ENCODE results near the gene CRIP2.

CRIP2 gene

DNA sequence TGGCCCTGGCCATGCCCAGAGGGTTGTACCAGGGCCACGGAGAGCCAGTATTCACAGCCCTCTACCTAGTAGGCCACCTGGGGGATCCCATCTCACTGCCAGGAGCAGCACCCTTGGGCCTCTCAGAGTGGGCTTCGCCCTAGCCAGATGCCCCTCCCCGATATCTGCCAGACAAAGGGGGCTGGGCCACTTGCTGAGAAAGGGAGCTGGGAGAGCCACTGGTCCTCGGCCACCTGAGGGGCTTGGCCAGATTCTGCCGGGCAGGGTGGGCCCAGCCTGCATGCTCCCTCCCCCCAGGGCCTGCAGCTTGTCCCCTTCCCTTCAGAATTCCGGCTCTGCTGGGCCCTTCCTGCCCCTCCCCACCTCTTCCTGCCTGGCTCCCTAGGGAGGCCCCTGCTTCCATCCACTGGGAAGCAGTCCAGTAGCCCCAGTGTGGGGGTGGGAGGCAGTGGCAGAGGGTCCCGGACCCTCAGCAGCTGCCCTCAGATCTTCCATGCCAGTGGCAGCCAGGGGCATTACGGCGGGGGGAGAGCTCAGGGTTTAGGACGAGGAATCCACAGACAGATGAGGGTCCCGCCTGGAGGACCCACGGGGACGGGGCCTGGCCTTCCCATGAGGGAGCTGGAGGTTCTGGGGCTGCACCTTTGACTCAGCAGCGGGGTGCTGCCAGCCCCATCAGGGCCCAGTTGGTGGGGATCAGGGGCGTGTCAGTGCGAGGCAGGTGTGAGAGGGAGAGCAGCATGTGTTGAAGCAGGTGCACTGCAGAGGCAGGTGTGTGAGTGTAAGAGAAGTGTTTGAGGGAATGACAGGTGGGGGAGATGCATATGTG is 2.4 kb downstream of the CRIP2 start:
- DNase-seq (ENCODE audit: low read depth in 2 of 2), result no peak

DNA sequence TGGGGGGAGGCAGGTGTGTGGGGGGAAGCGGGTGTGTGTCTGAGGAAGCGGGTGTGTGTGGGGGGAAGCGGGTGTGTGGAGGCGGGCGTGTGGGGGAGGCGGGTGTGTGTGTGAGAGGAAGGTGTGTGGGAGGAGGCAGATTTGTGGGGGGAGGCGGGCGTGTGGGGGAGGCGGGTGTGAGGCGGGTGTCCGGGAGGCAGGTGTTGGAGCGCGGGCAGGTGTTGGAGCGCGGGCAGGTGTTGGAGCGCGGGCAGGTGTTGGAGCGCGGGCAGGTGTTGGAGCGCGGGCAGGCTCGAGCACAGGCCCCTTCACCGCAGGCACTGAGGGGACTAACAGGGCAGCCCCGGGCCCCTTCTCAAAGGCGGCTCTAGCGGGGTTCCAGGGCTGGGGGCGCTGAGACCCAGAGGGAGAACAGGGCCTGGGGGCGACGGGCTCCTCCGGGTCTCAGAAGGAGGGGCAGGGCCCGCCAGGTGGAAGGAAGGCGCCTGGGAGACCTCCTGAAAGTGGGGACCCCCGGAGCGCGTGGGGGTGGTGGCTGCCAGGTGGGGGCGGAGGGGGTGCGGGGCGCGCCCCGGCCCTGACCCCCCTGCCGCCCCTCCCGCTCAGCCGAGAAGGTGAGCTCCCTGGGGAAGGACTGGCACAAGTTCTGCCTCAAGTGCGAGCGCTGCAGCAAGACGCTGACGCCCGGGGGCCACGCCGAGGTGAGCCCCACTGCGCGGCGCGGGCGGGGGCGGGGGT is 3.2 kb downstream of the CRIP2 start:
- no peak for DNase-seq (ENCODE audit: low read depth in 2 of 2)

DNA sequence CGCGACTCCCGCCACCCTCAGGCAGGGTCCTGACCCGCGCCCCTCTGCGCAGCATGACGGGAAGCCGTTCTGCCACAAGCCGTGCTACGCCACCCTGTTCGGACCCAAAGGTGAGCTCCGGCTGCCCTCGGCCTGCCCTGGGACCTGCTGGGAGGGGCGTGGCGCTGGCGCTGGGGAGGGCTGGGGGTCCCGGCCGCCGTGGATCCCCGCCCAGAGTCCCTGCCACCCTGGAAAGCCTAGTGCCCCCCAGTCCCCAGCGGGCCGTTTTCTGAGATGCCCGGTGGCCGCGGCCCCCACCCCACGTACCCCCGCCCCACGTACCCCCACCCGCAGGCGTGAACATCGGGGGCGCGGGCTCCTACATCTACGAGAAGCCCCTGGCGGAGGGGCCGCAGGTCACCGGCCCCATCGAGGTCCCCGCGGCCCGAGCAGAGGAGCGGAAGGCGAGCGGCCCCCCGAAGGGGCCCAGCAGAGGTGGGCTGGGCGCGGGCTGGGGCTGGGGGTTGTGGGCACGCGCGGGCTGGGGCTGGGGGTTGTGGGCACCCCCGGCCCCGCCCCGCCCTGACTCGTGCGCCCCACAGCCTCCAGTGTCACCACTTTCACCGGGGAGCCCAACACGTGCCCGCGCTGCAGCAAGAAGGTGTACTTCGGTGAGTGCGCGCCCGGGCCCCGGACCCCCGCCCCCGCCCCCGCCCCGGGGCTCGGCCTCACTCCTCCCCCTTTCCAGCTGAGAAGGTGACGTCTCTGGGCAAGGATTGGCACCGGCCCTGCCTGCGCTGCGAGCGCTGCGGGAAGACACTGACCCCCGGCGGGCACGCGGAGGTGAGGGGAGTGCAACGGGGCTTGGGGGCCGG is 4.0 kb downstream of the CRIP2 start:
- no peak for DNase-seq (ENCODE audit: low read depth in 2 of 2)

DNA sequence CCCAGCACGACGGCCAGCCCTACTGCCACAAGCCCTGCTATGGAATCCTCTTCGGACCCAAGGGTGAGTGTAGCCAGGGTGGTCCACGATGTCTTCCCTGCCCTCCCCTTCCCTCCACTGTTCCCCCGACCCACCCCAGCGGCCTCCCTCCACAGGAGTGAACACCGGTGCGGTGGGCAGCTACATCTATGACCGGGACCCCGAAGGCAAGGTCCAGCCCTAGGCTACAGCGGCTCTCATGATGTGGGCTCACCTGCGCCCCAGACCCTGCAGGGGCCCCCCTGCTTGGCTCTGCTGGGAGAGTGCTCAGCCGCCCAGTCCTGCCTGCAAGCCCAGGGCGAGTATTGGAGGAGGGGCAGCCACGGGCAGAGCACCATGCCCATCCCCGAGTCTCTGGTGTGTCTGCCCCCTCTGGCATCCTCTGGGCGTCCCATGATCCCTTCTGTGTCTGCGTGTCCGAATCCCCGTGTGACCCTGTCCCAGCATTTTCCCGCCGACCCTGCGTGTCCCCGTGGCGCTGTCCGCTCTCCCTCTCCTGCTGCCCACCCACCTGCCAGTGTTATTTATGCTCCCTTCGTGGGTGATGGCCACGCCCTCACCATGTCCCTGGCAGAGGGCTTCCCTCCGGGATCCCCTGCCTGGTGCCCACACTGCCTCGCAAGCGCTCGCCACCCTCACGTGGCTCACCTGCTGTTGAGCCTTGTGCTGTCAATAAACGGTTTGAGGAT is 5.0 kb downstream of the CRIP2 start:
- no peak for DNase-seq (ENCODE audit: low read depth in 2 of 2)

DNA sequence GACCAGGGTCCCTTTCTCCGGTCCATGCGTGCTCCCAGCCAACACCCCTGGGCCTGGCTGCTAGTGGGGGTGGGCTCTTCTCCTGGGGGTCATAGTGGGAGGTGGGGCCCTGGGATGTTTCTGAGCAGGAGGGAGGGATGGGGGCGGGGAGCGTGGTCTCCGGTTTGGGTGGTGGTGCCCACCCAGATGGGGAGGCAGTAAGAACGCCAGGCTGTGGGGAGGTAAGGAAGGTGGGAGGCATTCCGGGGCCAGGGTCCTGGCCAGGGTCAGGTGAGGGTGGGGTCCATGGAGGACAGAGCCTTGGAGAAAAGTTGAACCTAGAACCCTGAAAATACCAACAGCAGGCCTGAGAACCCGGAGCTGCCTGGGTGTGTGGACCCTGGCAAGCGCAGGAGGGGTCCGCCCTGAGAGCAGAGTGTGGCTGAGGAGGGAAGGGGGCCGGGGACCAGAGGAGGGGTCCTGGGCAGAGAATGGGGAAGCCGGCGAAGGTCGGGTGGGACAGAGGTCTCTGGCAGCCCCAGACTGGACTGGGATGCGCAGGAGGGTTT is 5.7 kb downstream of the CRIP2 start:
- DNase-seq (ENCODE audit: low read depth in 2 of 2), result no peak

DNA sequence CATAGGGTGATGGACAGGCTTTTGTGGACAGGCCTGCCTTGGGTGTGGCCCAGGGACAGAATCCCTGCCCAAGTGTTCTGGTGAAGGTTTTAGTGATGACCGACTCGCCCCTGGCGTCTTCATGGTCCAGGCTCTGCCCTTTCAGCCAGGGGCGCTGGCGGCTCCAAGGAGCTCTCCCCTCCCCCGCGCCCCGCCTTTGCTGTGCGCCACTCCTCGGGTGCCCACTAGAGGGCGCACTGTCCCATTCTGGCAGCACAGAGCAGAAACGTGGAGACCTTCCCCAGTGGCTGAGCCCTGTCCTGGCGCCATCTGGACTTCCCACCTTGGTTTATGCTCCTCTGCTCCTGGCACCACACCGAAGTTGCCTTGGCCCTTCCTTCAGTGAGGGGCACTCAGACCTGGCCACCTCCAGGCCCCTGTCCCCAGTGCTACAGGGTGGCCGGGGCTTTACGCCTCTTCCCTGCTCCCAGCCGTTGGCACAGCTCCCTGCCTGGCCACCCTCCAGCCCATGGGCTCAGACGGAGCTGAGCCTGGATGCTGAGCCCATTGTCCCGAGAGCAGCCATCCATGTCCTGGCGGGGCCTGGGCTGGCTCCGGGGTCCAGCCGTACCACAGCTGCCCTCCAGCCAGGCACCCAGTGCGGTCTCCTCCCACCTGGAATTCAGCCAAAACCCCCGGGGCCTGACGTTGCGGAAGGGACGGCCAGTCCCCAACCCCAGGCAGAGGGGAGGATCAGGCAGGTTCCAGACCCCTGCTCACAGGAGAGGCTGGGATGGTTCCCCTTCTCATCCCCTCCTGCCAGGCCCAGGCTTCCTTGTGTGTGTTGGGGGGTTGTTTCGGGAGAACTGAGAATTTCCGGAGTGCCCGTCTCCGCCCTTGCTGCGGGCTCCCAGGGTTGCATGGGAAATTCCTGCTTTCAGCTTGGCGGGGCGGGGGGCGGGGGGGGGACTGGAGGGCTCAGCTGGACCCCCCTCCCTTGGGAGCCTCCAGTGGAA is 6.5 kb downstream of the CRIP2 start:
- peak; percentile 74 to 86 for DNase-seq (ENCODE audit: low read depth in 2 of 2)

DNA sequence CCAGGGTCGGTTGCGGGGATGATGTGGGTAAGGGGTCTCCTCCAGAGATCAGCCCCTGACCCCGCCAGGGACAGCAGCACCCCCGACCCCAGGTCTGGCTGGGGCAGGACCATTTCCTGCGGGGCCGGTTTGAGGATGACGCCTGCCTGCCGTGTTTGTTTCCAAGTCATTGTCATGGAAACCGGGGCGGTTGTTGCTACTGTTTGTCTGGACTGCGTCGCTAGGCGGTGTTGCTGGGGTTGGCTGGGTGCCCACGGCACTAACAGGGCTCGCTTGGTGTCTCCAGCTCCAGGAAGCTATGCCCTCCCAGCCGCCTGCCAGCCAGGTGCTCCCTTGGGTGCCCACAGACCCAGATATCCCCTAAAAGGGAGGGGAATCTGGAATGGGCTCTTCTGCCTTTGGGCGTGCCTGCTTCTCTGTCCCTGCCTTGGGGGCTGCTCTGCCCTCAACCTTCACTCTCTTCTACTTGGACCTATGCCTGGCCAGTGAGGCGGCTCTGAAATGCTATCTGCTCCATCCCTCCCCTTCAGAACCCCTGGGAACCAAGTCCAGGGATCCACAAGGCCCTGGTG is 7.4 kb downstream of the CRIP2 start:
- peak; percentile 87 to 90 for DNase-seq (ENCODE audit: low read depth in 2 of 2)

DNA sequence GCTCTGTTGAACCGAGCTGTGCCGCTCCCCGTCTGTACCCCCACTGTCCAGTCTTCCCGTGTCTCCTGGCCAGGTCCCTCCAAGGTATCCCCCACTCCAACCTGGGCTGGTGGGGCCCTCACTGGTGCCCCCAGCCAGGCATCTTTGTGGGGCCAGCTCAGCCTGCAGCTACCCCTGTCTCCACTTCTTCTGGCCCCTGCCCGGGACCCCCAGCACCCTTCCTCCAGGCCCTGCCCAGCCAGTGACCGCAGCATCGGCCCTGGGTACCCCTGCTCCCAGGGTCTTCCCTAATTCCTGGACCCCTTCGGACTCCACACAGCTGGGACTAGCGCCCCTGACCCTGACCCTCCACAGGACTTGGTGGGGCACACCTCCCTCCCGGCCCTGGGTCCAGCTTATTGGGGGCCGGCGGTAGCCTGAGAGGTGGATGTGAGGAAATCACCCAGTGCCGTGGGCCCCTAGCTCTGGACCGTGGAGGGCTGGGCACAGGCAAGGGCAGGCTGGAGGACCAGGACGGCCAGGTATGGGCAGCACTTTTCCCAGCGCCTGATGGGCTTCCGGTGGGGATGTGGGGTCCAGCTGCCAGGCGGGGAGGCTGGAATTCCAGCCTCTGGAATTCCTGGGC is 8.0 kb downstream of the CRIP2 start:
- no peak for DNase-seq (ENCODE audit: low read depth in 2 of 2)

DNA sequence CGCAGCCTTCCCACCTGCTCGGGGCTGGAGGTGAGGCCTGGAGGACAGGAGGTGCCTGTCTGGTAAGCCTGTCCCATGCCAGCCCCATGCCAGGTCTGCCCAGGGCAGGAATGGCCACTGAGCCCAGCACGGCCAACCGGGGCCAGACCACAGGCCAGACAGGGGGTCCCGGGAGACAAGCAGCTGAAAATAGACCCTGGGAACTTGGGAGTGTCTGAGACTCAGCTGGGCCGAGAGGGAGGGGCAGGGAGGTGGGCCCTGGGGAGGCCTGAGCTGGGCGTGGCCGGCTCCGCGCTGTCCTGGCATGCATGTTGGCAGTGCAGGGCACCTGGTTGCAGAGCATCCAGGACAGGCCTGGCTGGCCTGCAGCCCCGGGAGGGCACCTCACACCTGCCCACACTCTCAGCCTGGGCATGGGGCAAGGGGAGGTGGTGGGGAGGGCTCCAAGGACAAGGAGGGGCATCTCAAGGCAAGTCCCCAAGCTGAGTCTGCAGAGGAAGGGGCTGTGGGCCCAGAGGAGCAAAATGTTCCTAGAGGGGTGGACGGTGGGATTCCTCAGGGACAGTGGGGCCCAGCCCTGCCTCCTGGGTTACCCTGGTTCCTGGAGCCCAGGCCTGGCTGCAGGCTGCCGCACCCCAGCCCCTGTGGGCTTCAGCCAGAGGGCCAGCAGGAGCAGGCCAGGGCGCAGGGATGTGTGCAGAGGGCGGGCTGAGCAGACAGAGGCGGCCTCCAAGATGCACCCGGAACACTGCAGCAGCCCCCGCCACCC is 8.9 kb downstream of the CRIP2 start:
- DNase-seq (ENCODE audit: low read depth in 2 of 2), result no peak

DNA sequence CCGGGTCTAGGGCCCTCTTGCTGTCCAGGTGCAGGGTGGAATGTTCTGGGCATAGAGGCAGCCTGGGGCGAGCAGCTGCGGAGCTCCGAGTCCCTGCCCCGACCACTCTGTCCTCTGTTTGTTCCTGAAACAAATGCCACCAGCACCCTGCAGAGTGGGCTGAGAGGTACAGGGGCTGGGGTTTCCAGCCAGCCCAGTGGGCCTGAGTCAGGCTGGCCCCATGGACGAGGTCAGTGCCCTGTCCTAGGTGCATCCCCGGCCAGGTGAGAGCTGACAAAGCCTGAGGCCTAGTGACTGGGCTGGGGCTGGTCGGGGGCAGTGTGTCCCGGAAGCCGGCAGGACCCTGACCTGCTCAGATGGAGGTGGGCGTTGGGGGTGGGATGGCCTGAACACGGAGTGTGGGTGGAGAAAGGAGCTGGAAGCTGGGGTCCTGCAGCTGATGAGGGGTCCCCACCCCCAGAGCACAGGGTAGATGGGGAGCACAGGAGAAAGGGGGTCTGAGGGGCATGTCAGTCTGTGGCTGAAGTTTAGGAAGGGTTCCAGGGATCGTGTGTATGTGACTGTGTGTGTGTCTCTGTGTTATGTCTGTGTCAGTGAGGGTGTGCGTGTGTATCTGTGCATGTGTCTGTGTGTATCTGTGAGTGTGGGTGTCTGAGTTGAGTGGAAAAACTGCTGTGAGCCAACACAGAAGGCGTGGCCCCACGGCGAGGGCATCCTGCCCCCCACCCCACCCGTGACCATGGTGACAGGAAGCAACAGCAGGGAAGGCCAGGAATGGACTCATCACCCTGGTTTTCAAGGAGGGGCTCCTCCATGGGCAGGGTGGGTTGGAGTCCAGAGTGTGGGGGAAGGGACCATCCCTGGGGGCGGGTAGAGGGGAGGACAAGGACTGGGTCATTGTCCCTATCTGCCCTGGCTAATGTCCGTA is 9.7 kb downstream of the CRIP2 start:
- no peak for DNase-seq (ENCODE audit: low read depth in 2 of 2)

DNA sequence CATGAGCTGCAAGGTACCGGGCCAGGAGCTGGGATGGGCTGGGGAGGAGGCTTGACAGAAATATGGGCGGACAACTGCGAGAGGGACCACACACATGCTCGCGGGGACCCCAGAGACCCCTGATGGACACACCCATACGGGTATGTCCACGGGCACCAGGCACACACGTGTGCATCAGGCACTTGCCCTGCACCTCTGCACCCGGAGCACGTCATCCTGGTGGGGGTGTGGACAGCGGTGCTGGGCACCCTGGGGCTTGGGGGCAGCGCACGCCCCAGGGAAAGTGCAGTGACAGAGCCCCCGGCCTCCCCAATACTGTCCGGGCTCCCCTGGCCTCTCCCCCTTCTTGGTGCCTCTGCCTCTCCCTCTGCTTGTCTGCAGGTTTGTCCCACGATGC is 10.4 kb downstream of the CRIP2 start:
- no peak for DNase-seq (ENCODE audit: low read depth in 2 of 2)

DNA sequence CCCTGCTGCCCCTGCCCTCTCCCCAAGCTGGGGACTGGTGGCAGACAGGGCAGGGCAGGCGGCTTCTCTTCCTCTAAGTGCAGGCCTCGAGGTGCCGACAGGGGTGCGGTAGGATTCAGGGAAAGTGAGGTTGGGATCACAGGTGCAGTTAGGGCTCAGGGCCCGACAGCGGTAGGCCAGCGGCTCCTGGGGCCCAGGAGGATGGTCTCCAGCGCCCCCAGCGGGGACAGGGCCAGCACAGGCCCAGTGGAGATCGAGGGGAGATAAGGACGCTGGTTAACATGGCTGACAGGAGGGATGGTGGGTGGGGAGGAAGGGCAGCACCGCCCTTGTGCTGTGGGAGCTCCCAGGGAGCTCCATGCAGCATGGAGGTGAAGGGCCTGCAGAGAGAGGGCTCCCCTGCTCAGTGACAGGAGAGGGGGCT is 11.1 kb downstream of the CRIP2 start:
- DNase-seq (ENCODE audit: low read depth in 2 of 2), result no peak

DNA sequence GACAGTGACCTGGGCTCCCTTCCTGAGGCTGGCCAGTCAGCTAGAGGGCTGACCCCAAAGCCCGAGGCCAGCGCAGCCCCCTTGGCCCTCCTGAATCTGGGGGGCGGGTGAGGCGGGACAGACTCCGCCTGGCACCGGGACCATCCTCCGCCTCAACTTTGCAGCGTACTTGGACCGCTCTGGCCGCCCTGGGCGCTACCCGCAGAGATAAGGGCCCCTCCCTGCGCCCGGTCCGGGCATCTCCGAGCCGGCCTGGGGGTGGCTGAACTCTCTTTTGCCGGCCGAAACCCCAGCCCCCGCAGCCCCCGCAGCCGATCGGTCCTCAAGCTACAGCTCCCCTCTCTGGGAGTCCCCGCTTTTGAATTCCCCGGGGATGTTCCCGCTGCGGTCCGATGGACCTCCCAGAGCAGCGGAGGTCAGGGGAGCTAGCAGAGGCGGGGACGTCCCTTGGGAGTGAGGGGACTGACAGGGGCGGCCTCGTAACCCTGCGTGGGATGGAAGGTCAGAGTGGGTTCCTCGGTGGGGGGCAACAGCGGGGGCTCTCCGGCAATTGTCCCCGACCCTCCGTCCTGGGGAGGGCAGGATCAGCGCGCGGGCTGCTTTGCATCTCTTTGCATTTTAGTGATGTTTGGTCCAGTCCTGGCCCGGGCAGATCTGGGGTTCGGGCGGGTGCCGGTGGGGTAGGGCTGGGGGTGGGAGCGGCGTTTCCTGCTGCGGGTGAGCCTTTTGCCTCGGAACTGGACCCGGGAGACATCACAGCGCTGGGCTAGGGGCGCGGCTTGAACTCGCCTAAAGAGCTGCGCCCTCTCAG is 11.7 kb downstream of the CRIP2 start, which contains the start of gene CRIP1:
Gene CRIP1 (plus strand): TSS at position 724 of the 811 bp plus-strand sequence. CDS start 374 bp downstream, outside the sequence.
- no peak for DNase-seq (ENCODE audit: low read depth in 2 of 2)

DNA sequence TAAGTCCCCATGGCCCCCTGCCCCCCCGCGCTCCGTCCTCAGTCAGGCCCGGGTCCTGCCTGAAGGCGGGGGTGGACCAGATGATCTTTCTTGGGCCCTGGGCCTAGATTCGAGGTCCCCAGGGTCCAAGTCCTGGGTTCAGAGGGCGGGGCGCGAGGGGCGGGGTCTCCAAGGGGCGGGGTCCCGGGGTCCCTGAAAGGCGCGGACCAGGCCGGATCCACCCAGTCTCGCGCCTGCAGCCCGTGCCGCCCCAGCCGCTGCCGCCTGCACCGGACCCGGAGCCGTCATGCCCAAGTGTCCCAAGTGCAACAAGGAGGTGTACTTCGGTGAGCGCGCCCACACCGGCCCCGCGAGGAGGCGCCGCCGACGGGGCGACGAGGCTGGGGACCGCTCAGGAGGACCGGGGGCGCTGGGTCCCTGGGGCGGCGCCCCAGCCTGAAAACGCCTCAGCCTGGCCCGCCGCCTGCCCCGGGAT is 12.4 kb downstream of the CRIP2 start:
- no peak for DNase-seq (ENCODE audit: low read depth in 2 of 2)

DNA sequence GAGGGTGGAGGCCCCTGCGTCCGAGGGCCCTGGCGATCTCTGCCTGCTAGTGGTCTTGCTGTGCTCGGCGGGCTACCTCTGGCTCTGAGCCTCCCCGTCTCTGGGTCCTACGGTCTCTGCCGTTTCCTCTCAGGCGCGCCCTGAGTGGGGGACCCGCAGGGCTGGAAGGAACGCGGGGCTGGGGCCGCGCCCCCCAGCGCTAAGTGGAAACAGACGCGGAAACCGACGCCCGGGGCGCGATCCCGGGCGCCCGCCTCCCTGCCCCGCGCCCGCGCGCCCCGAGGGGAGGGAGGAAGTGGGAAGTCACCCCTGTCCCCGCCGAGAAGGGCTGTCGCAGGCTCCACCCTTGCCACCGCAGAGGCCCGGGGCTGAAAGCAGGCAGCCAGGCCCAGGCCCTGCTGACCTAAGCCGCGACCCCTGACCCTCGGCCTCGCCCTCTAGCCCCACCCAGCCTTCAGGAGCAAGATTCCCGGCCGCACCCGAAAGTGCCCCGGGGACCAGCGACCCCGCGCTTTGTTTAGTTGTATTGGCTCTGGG is 12.9 kb downstream of the CRIP2 start:
- DNase-seq (ENCODE audit: low read depth in 2 of 2), result no peak
